Suprapubic skin (tissue), 4 donors: ENCODE results near the gene VEPH1. TPM values are rescaled to one million over a fixed set of nuclear protein-coding genes. Genes with fewer than 3 reads are reported as not detected.
A peak's percentile ranks its signal among the peaks of the same experiment; 100 is the strongest.

Experiments used
- DNase-seq, 2 donors: peaks; one replicate each; pipeline ENCODE4 v3.0.0-alpha.2; 2019; ENCODE audit warnings: low spot score in 2 of 2
- H3K27ac ChIP-seq: fragments of 200-600 bp; sonication (generic); one replicate; pipeline ENCODE4 v1.5.1; 2019
- H3K27me3 ChIP-seq: fragments of 200-600 bp; sonication (generic); one replicate; pipeline ENCODE4 v1.5.1; 2019
- H3K36me3 ChIP-seq: fragments of 200-600 bp; sonication (generic); one replicate; pipeline ENCODE4 v1.5.1; 2019
- H3K4me1 ChIP-seq: fragments of 200-600 bp; sonication (generic); one replicate; pipeline ENCODE4 v1.5.1; 2019
- H3K4me3 ChIP-seq: fragments of 200-600 bp; sonication (generic); one replicate; pipeline ENCODE4 v1.5.1; 2019; ENCODE audit warnings: mild to moderate bottlenecking
- H3K9me3 ChIP-seq: fragments of 200-600 bp; sonication (generic); one replicate; pipeline ENCODE4 v1.5.1; 2019
- CTCF ChIP-seq, 2 donors: fragments of 200-600 bp in 1 of 2; fragments of 450-650 bp in 1 of 2; sonication (generic) in 1 of 2; IDR thresholded peaks; one replicate each; pipeline ENCODE4 v1.5.1; 2016 to 2019; ENCODE audit warnings: antibody characterized with exemption in 2 of 2, mild to moderate bottlenecking in 1 of 2, moderate library complexity in 1 of 2
- EP300 ChIP-seq: sonication (generic); formaldehyde crosslinking; IDR thresholded peaks from one replicate; pipeline ENCODE4 v1.6.1; 2017; ENCODE audit warnings: antibody characterized with exemption
- POLR2A ChIP-seq, 2 donors: fragments of 450-650 bp; IDR thresholded peaks; one replicate each; pipeline ENCODE4 v1.6.1; 2017; ENCODE audit warnings: antibody characterized with exemption in 2 of 2, mild to moderate bottlenecking in 2 of 2, moderate library complexity in 2 of 2
- POLR2AphosphoS5 ChIP-seq, 3 donors: sonication (generic); formaldehyde crosslinking; IDR thresholded peaks; one replicate each; pipeline ENCODE4 v1.6.1; 2017; ENCODE audit warnings: antibody characterized with exemption in 3 of 3
- WGBS: methylation state at CpG from one replicate; pipeline ENCODE4 v1.1.5; 2018; 5-methylcytosine and 5-hydroxymethylcytosine counted together
- total RNA-seq, 4 donors: library from RNA; depleted of rRNA; stranded (reverse); fragments of >200 nt; gene quantifications; one replicate each; pipeline ENCODE4 v1.1.0, GENCODE V29; 2016

The VEPH1 gene
- total RNA-seq, 4 donors from 2014 or later: 2.9 to 9.3 (median 5.7) TPM

GRCh38 chr3:157453824-157454223 is 49.4 kb downstream of the VEPH1 start:
- 53% methylated on average over 1 of the region's 1 CpG for WGBS
- DNase-seq: no peak
- Histone ChIP-seq H3K36me3 (no peaks in the 10 kb centered on the region), H3K27me3 (no peaks in the 10 kb centered on the region), H3K27ac (no peak overlapping the region), H3K9me3 (no peaks in the 10 kb centered on the region), H3K4me3 (no peak overlapping the region), H3K4me1 (no peaks in the 10 kb centered on the region)
- no peak for TF ChIP-seq EP300
- no peak for TF ChIP-seq POLR2AphosphoS5 (IDR thresholded peaks at IDR 0.05)
- TF ChIP-seq POLR2A (IDR thresholded peaks at IDR 0.05): no peak

GRCh38 chr3:157452097-157452496 is 51.1 kb downstream of the VEPH1 start:
- Histone ChIP-seq H3K4me1 (no peaks in the 10 kb centered on the region), H3K27me3 (no peaks in the 10 kb centered on the region), H3K4me3 (no peak overlapping the region), H3K9me3 (no peaks in the 10 kb centered on the region), H3K36me3 (no peaks in the 10 kb centered on the region), H3K27ac (no peak overlapping the region)
- 77% methylated on average over 3 of the region's 3 CpGs for WGBS
- no peak for DNase-seq
- TF ChIP-seq EP300: no peak
- TF ChIP-seq POLR2A (IDR thresholded peaks at IDR 0.05): no peak
- no peak for TF ChIP-seq CTCF (IDR thresholded peaks at IDR 0.05)
- TF ChIP-seq POLR2AphosphoS5 (IDR thresholded peaks at IDR 0.05): no peak

- H3K9me3 ChIP-seq: no peaks in the 10 kb centered on the region
- H3K27me3 ChIP-seq: no peaks in the 10 kb centered on the region
- no peaks in the 10 kb centered on the region for H3K36me3 ChIP-seq
- H3K27ac ChIP-seq: no peak overlapping the region
- H3K4me1 ChIP-seq: no peaks in the 10 kb centered on the region
- TF ChIP-seq POLR2AphosphoS5 (IDR thresholded peaks at IDR 0.05): no peak
- peak; percentile 6 to 14 for TF ChIP-seq CTCF (IDR thresholded peaks at IDR 0.05)
- H3K4me3 ChIP-seq: no peak overlapping the region
- DNase-seq: no peak
- WGBS: 59% methylated on average over 3 of the region's 3 CpGs
These were observed 56.1 kb downstream of the VEPH1 start for GRCh38 chr3:157447026-157447694.

GRCh38 chr3:157445857-157446256 is 57.4 kb downstream of the VEPH1 start:
- no peaks in the 10 kb centered on the region for H3K36me3 ChIP-seq
- no peaks in the 10 kb centered on the region for H3K27me3 ChIP-seq
- no peaks in the 10 kb centered on the region for H3K9me3 ChIP-seq
- WGBS: 87% methylated on average over 1 of the region's 1 CpG
- DNase-seq: no peak
- no peak overlapping the region for H3K27ac ChIP-seq
- no peak for TF ChIP-seq CTCF (IDR thresholded peaks at IDR 0.05)
- no peak overlapping the region for H3K4me3 ChIP-seq
- H3K4me1 ChIP-seq: no peaks in the 10 kb centered on the region

- WGBS: 75% methylated on average over 1 of the region's 1 CpG
- H3K4me1 ChIP-seq: no peaks in the 10 kb centered on the region
These were observed 58.4 kb downstream of the VEPH1 start for GRCh38 chr3:157444797-157445184.

More at GRCh38 chr3:157444797-157445184, 58.4 kb downstream of the VEPH1 start:
- TF ChIP-seq POLR2A (IDR thresholded peaks at IDR 0.05) (no peak), CTCF (IDR thresholded peaks at IDR 0.05) (no peak), POLR2AphosphoS5 (IDR thresholded peaks at IDR 0.05) (no peak), EP300 (no peak)
- no peaks in the 10 kb centered on the region for H3K27me3 ChIP-seq
- no peak overlapping the region for H3K27ac ChIP-seq
- no peak for DNase-seq
- H3K9me3 ChIP-seq: no peaks in the 10 kb centered on the region
- no peak overlapping the region for H3K4me3 ChIP-seq
- no peaks in the 10 kb centered on the region for H3K36me3 ChIP-seq
